ENCODE data around the gene KIF16B.
"Not testable (repeated sequence)": the region's sequence is repeated elsewhere in the genome, so short reads cannot be mapped to it uniquely, and the experiment has no call there.

KIF16B gene

GRCh38 chr20:16573001-16573965, at the start of gene KIF16B:
KIF16B (minus strand) TSS chr20:16573448; CDS start chr20:16573275, 173 bp downstream.
- peak; percentile 95 for DNase-seq (ENCODE audit: low spot score)

GRCh38 chr20:16622501-16622900, 49.3 kb upstream of the KIF16B start:
- no peak for DNase-seq (ENCODE audit: low spot score)

- DNase-seq (ENCODE audit: low spot score): no peak
Observed at GRCh38 chr20:16621435-16622141, 48.3 kb upstream of the KIF16B start.

DNA sequence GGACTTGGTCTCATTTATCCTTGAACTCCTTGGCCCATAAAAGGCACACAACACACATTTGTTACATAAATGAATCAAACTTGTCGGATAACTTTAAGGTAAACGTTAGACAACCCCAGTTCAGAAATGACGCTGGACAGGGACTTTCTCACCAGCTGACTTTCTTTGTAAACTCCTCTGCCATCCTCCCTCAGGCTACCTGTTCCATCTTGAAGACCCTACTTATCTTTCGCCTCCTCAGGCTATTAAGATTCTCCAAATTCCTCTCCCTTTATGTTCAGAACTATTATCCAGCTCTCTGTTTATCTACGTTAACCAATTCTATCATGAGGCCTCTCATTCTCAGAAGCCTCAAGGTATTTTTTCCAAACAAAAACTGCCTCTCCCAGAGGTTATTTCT, 47.7 kb upstream of the KIF16B start:
- DNase-seq (ENCODE audit: low spot score): no peak

DNA sequence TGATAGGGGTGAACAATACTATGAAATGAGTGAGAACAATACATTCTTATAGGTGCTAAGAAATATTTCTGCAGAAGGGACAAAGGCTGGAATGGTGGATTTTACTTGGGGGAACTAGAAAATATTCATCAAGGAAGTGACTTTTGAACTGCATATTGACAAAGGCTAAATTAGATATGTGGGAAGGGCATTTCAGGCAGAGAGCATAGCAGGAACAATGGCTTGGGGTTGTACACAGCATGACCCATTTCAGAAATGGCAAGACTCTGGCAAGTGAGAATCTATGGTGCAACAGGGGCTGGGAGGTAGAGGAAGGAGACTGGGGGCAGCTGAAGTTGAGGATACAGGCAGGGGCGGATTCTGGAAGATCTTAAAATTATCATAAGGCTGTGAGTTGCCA, 46.7 kb upstream of the KIF16B start:
- DNase-seq (ENCODE audit: low spot score): no peak

DNA sequence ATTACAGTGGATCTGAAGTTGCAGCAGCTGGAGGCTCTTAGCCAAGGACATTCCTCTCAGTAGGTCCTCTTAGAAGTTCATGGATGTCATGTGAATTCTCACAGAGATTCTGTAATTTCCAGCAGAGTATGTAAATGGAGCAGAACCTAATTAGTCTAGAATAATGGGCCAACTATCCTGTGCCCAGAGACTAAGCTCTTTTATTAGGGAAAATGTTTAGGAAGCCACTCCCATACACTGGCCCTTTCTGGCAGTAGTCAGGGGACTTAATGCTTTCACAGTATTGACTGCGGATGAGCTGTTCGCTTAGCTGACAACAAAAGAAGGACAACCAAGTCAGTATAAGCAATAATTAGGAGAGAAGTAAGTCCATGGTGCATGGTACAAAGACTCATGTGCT, 43.8 kb upstream of the KIF16B start:
- no peak for DNase-seq (ENCODE audit: low spot score)

DNA sequence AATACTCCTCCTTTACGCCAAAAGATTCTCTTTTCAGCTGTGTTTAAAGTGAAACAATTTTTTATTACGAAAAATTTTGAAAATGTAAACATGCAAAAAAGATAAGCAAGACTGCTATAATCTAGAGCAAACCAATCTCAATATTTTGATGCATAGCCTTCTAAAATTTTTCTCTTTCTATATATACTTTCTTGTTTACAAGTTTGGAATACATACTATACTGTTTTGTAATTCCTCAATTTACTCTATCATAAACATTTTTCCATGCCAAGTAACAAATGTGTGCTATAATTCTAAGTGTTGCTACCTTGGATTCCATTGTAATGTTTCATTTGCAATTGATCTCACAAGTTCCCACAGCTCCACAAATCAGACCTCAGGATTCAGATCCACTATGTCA, 43.1 kb upstream of the KIF16B start:
- no peak for DNase-seq (ENCODE audit: low spot score)

DNA sequence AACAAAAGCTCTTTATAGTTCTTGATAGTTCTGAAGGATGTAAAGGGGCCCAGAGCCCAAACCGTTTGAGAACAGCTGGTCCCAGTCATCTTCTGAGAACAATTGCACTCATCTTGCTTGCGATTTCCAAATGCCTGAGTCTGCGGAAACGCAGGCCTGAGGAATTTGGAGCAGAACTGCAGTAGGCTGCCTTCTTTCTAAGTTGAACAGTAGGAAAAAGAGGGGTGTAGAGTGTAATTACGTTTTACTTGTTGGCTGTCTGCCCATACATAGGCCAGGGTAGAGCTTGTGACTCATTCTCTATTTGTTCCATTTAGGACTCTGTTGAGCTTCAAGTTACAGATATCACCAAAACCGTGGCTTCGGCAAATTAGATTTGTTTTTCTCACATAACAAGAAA, 42.0 kb upstream of the KIF16B start:
- no peak for DNase-seq (ENCODE audit: low spot score)

GRCh38 chr20:16613954-16614353, 40.7 kb upstream of the KIF16B start:
- DNase-seq (ENCODE audit: low spot score): no peak

- DNase-seq (ENCODE audit: low spot score): no peak
Observed at GRCh38 chr20:16612706-16613105, 39.5 kb upstream of the KIF16B start.

DNA sequence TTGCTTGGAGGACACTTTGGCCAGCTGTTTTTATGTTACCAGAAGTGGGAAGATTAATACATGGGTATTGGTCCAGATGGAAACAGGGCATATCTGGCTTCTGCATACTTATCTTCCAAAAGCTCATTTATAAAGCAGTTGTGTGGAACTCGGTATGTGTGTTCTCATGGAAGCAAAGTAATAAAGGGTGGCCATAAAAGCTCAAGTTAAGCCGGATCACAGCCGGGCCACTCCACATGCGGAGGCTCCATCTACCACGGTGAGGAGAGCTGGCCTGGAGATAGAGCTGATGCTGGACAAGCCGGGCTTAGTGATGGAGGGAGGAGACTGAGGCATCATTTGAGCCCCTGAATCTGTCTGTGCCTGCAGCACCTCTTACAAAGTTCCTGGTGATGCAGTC, 38.6 kb upstream of the KIF16B start:
- DNase-seq (ENCODE audit: low spot score): no peak

GRCh38 chr20:16609066-16609465, 35.8 kb upstream of the KIF16B start:
- no peak for DNase-seq (ENCODE audit: low spot score)

GRCh38 chr20:16608277-16608650, 35.0 kb upstream of the KIF16B start:
- no peak for DNase-seq (ENCODE audit: low spot score)

- no peak for DNase-seq (ENCODE audit: low spot score)
Observed at GRCh38 chr20:16607364-16608276, 34.4 kb upstream of the KIF16B start.

DNA sequence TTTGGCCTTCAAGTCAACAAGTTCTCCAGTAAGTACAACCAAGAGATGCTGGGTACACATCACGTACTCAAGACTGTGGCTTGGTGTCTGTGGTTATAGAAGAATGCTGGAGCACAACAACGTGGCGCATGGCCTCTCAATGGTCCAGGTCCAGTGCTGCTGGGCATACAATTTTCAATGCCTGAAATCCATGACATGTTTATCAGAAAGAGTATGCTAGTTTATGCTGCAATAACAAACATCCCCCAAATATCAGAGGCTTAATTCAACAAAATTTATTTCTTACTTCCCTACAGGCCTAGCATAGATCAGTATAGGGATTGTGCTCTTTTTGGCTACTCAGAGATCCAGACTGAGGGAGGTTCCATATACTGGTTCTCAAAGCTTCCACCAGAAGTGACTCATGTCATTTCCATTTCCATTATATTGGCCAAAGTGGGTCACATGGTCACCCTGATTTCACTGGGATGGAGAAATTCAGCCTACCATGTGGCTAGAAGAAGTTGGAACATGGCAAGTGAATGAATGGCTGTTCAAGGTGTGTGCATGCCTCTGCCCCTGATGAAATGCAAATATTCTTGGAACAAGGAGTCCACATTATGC, 33.3 kb upstream of the KIF16B start:
- no peak for DNase-seq (ENCODE audit: low spot score)

DNA sequence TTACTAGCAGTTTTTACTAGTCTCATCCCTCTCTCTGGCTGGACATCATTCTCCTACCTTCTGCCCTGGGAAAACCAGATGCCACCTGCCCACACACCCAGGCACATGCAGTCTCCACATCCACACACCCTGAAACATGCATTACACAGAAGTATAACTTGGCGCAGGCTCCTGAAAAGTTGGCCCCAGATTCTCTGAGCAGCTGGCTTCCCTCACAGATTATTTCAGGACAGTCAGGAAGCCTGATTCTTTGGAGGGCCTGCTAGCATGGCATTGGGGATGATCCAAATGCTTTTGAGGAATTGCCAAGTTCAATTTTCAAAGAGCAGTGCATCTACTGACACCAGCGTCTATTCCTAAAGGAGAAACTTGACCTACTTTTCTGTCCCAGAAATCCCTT, 27.8 kb upstream of the KIF16B start:
- DNase-seq (ENCODE audit: low spot score): no peak

DNA sequence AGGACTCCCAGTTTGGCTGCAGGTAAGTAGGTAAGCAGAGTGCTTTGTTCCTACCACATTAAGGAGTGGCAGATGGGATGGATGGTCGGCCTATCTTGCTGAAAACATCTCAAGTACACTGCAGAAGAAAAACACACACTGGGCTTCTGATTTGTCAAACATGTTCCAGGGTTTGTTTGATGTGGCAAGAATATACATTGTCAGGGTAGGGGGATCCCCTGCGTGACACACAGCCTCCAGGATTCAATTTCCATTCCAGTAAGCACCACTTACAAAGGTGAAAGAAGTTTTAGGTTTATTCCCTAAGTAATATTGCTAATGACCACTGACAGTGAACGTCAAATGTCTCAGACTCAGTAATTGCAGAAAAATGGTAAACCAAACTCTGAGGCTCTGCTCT, 26.0 kb upstream of the KIF16B start:
- DNase-seq (ENCODE audit: low spot score): no peak

DNA sequence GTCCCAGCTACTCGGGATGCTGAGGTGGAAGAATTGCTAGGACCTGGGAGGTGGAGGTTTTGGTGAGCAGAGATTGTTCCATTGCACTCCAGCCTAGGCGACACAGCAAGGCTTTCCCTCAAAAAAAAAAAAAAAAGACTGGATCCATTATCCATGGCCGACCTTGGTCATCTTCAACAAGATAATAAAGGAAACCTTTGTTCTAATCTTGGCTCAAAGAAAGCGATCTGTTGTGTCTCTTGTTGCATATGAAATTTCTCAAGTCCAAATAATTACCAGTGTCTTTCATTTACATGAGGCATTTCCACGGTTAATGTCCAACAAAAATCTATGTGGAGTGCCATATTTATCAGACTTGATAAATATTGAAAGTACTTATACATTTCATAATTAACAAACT, 23.7 kb upstream of the KIF16B start:
- DNase-seq (ENCODE audit: low spot score): no peak

DNA sequence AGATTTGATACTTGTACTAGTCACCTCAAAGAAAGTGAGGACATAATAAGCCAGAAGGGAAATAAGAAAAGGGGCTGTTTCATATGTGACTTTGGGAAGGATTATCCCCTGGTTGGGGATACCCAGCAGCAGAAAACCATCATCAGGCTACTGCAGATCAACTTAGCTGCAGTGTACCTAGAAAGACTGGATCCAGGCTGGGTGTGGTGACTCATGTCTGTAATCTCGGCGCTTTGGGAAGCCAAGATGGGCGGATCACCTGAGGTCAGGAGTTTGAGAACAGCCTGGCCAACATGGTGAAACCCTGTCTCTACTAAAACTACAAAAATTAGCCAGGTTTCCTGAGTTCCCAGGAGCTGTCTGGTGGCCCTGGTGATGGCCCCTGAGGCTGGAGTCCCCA, 23.2 kb upstream of the KIF16B start:
- DNase-seq (ENCODE audit: low spot score): not testable (repeated sequence)

GRCh38 chr20:16595376-16595775, 22.1 kb upstream of the KIF16B start:
- no peak for DNase-seq (ENCODE audit: low spot score)

GRCh38 chr20:16590041-16590633, 16.9 kb upstream of the KIF16B start:
- DNase-seq (ENCODE audit: low spot score): no peak

All from left forelimb (tissue), 1 donor.